ENCODE results near the gene ZMYND8.
A peak's percentile ranks its signal among the peaks of the same experiment; 100 is the strongest.

ZMYND8 gene

GRCh38 chr20:47353692-47354463 lies 2.6 kb downstream of the ZMYND8 start:
- no peak for DNase-seq (ENCODE audit: low read depth)

- no peak for DNase-seq (ENCODE audit: low read depth)
Observed at GRCh38 chr20:47353239-47353691, 3.2 kb downstream of the ZMYND8 start.

- DNase-seq (ENCODE audit: low read depth) = no peak
Observed at GRCh38 chr20:47352332-47353238, 3.9 kb downstream of the ZMYND8 start.

- peak; percentile 38 for DNase-seq (ENCODE audit: low read depth)
Observed at GRCh38 chr20:47351643-47352331, 4.7 kb downstream of the ZMYND8 start.

GRCh38 chr20:47350691-47351545 lies 5.6 kb downstream of the ZMYND8 start:
- DNase-seq (ENCODE audit: low read depth) = no peak

- no peak for DNase-seq (ENCODE audit: low read depth)
Observed at GRCh38 chr20:47350181-47350550, 6.3 kb downstream of the ZMYND8 start.

- peak; percentile 38 for DNase-seq (ENCODE audit: low read depth)
Observed at GRCh38 chr20:47349365-47350180, 6.9 kb downstream of the ZMYND8 start.

GRCh38 chr20:47348539-47349142 lies 7.9 kb downstream of the ZMYND8 start:
- peak; percentile 54 for DNase-seq (ENCODE audit: low read depth)

- no peak for DNase-seq (ENCODE audit: low read depth)
Observed at GRCh38 chr20:47347661-47348435, 8.7 kb downstream of the ZMYND8 start.

- no peak for DNase-seq (ENCODE audit: low read depth)
Observed at GRCh38 chr20:47346172-47346571, 10.3 kb downstream of the ZMYND8 start.

- no peak for DNase-seq (ENCODE audit: low read depth)
Observed at GRCh38 chr20:47345214-47345613, 11.3 kb downstream of the ZMYND8 start.

- no peak for DNase-seq (ENCODE audit: low read depth)
Observed at GRCh38 chr20:47343007-47343472, 13.5 kb downstream of the ZMYND8 start.

GRCh38 chr20:47338131-47338628 lies 18.3 kb downstream of the ZMYND8 start:
- DNase-seq (ENCODE audit: low read depth) = no peak

GRCh38 chr20:47337413-47337812 lies 19.1 kb downstream of the ZMYND8 start:
- DNase-seq (ENCODE audit: low read depth) = no peak

- DNase-seq (ENCODE audit: low read depth) = peak; percentile 93
Observed at GRCh38 chr20:47336129-47336754, 20.3 kb downstream of the ZMYND8 start.

GRCh38 chr20:47335251-47336128 lies 21.0 kb downstream of the ZMYND8 start:
- peak; percentile 65 for DNase-seq (ENCODE audit: low read depth)

- DNase-seq (ENCODE audit: low read depth) = peak; percentile 98
Observed at GRCh38 chr20:47334022-47334551, 22.4 kb downstream of the ZMYND8 start.

All from EH (cell line).